A673 (cell line): ENCODE results near the gene ERG. TPM values are rescaled to one million over a fixed set of nuclear protein-coding genes. Genes with fewer than 3 reads are reported as not detected.

Source experiments
- BruUV-seq: library from RNA; stranded (reverse); fragments of 400-500 nt; replicated peaks from 2 replicates; lab custom pipeline; 2021; lab: Mats Ljungman, UMichigan
- CTCF ChIA-PET: fragments of 300-600 bp; sonication (Branson Sonifier 250); formaldehyde crosslinking; loops from one replicate; lab custom pipeline; 2022; ENCODE audit warnings: antibody characterized with exemption; lab: Charles Lee
- POLR2A ChIA-PET: fragments of 300-600 bp; sonication (Branson Sonifier 250); formaldehyde crosslinking; loops from one replicate; lab custom pipeline; 2022; ENCODE audit warnings: antibody characterized with exemption; ENCODE audit not compliant: low non-redundant PET; lab: Charles Lee
- DNase-seq: peaks from one replicate; pipeline ENCODE4 v3.0.0-alpha.2; 2015; ENCODE audit warnings: low spot score
- H3K27ac ChIP-seq: fragments of 200-600 bp; sonication (generic); 2 replicates; pipeline ENCODE4 v1.5.1; 2016; ENCODE audit warnings: mixed run types, low read depth, mild to moderate bottlenecking, mixed read lengths, antibody characterized with exemption, low read length; ENCODE audit not compliant: poor library complexity, severe bottlenecking
- H3K27me3 ChIP-seq: fragments of 200-600 bp; sonication (generic); replicated peaks from 2 replicates; pipeline ENCODE4 v1.6.1; 2017; ENCODE audit warnings: mixed run types, low read depth, mild to moderate bottlenecking, mixed read lengths, antibody characterized with exemption, low read length; ENCODE audit not compliant: insufficient read depth, poor library complexity
- H3K36me3 ChIP-seq: fragments of 200-600 bp; sonication (generic); 2 replicates; pipeline ENCODE4 v1.6.1; 2016; ENCODE audit warnings: mixed run types, mild to moderate bottlenecking, mixed read lengths, antibody characterized with exemption, low read length; ENCODE audit not compliant: insufficient read depth, poor library complexity, severe bottlenecking
- H3K4me1 ChIP-seq: fragments of 200-600 bp; sonication (generic); 2 replicates; pipeline ENCODE4 v1.6.1; 2017; ENCODE audit warnings: mixed run types, mild to moderate bottlenecking, mixed read lengths, antibody characterized with exemption, low read length; ENCODE audit not compliant: insufficient read depth, poor library complexity, severe bottlenecking
- H3K4me3 ChIP-seq: fragments of 200-600 bp; sonication (generic); 2 replicates; pipeline ENCODE4 v1.5.1; 2016; ENCODE audit warnings: low read depth, mixed run types, mild to moderate bottlenecking, mixed read lengths, low read length; ENCODE audit not compliant: poor library complexity, severe bottlenecking
- H3K9me3 ChIP-seq: fragments of 200-600 bp; sonication (generic); 2 replicates; pipeline ENCODE4 v1.6.1; 2016; ENCODE audit warnings: mixed run types, low read depth, mild to moderate bottlenecking, mixed read lengths, antibody characterized with exemption, low read length; ENCODE audit not compliant: poor library complexity, severe bottlenecking
- CTCF ChIP-seq: fragments of 300-800, 200-600 bp; sonication (generic); conservative IDR thresholded peaks from 2 replicates; pipeline ENCODE4 v1.5.1; 2017; ENCODE audit warnings: low read depth, mild to moderate bottlenecking, antibody characterized with exemption, low read length, moderate library complexity, mixed read lengths
- EZH2 ChIP-seq: fragments of 200-600 bp; sonication (generic); IDR thresholded peaks from 2 replicates; pipeline ENCODE4 v1.6.1; 2017; ENCODE audit warnings: borderline replicate concordance, low read depth, mild to moderate bottlenecking, mixed read lengths, antibody characterized with exemption, low read length; ENCODE audit not compliant: poor library complexity, severe bottlenecking
- intact Hi-C: fragments of 100-400 bp; cut with micrococcal nuclease; formaldehyde crosslinking; loops from one replicate; pipeline ENCODE4 v1.10.0; 2022; ENCODE audit not compliant: unreplicated experiment
- total RNA-seq: library from RNA; stranded (reverse); gene quantifications from 2 replicates; pipeline ENCODE4 v1.2.3, GENCODE V29; 2021

The ERG gene
- total RNA-seq, 1 experiment from 2014 or later, result not detected

DNA sequence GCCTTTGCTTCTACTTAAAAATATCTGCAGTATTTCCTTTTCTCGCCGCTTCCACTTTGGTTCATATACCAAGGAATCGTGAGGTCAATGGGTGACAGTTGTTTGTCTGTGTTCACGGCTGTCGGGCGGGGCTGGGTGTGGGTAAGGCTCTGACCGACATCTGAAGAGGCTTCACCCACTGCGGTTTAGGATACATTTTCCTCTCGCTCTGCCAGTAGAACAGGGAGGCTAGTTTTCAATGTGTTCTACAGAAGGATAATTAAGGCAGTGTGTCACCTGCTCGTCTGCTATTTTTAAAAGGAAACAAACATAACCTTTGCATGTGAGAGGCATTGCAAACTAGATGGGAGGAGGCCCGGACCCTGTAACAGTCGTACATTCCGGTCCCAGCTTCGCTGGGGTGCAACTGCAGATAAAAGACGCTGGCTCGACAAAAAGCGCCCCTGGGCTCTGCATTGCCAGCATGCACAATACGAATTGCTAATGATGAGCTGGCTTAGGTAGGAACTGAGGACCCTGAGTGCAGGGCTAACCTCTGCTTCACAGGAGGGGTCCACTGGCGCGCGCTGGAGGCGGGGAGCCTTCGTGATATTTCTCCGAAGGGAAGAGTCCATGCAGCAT is 8.5 kb upstream of the ERG start:
- no peaks in the 10 kb centered on the region for H3K4me1 ChIP-seq
- intact Hi-C loops, result loop anchor here (10.0 kb wide), 1 partner anchor 208 kb away; no protein-coding TSS in a partner anchor
- no peak for DNase-seq
- ChIA-PET CTCF (no interaction called here), POLR2A (no interaction called here)
- no peaks in the 10 kb centered on the region for H3K9me3 ChIP-seq
- TF ChIP-seq EZH2, result no peak
- no peak overlapping the region for H3K4me3 ChIP-seq
- H3K27ac ChIP-seq, result no peak overlapping the region
- H3K36me3 ChIP-seq, result no peaks in the 10 kb centered on the region
- no TSS peak for BruUV-seq
- peaks cover 9% of the 10 kb centered on the region for H3K27me3 ChIP-seq

- intact Hi-C loops, result loop anchor here (2.0 to 10.0 kb wide), 2 partner anchors 209 to 633 kb away; no protein-coding TSS in a partner anchor
- Histone ChIP-seq H3K9me3 (no peaks in the 10 kb centered on the region), H3K4me3 (no peak overlapping the region), H3K36me3 (no peaks in the 10 kb centered on the region), H3K4me1 (no peaks in the 10 kb centered on the region), H3K27ac (no peak overlapping the region), H3K27me3 (peaks cover 5% of the 10 kb centered on the region)
- ChIA-PET POLR2A (no interaction called here), CTCF (interaction anchor here (0.6 to 0.7 kb wide), 2 partner anchors 302 to 633 kb away, joined by 3 read pairs; no protein-coding TSS in a partner anchor)
- peak; percentile 68 for DNase-seq
- no peak for TF ChIP-seq EZH2
- TF ChIP-seq CTCF, result peak; percentile 67
- BruUV-seq, result no TSS peak
Observed at GRCh38 chr21:38505654-38506523, 7.6 kb upstream of the ERG start.

DNA sequence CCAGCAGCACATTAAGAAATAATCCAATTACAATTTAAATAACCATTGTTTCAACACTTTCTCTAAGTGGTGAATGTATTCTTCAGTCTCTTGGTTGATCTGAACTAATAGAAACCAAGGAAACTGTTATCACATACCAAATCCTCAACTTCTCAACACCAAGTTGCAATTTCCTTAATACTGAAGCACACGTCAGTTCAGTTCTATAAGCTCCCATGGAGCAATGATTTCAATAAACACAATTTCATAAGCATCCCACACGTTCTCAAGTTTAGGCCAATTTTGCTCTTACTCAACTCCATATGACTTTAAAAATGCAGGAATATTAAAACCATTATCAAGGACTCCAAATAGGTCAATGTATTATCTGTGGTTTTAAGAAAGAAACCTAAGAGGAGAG is 5.8 kb upstream of the ERG start:
- no TSS peak for BruUV-seq
- DNase-seq, result no peak
- H3K27me3 ChIP-seq, result peaks cover 5% of the 10 kb centered on the region
- H3K9me3 ChIP-seq, result no peaks in the 10 kb centered on the region
- POLR2A ChIA-PET, result no interaction called here
- no peak overlapping the region for H3K27ac ChIP-seq
- H3K4me1 ChIP-seq, result no peaks in the 10 kb centered on the region
- TF ChIP-seq EZH2, result no peak
- no peak for TF ChIP-seq CTCF
- intact Hi-C loops, result loop anchor here (2.0 to 10.0 kb wide), 2 partner anchors 211 to 635 kb away; no protein-coding TSS in a partner anchor
- H3K4me3 ChIP-seq, result no peak overlapping the region
- H3K36me3 ChIP-seq, result no peaks in the 10 kb centered on the region
- CTCF ChIA-PET, result no interaction called here
